CD4-positive, CD25-positive, alpha-beta regulatory T cell (primary cell): Measurements from ENCODE around the gene CRISPLD2. TPM values are rescaled to one million over a fixed set of nuclear protein-coding genes. Genes with fewer than 3 reads are reported as not detected.

Experiments
- ATAC-seq, 2 donors: fragments of 150-1000 bp; cut with Tn5 transposase; one replicate each; pipeline ENCODE4 v1.10.0; 2021; ENCODE audit warnings: low read depth in 2 of 2, moderate number of reproducible peaks in 2 of 2, moderate library complexity in 1 of 2
- DNase-seq, 3 donors: peaks; one replicate each; pipeline versions ENCODE4 v3.0.0 to v3.0.0-alpha.2; 2012 to 2022; ENCODE audit warnings: mixed read lengths in 1 of 3
- H3K27ac ChIP-seq: one replicate; pipeline ENCODE4 v1.7.0; 2013; ENCODE audit warnings: mild to moderate bottlenecking, low read length; ENCODE audit not compliant: insufficient read depth, poor library complexity, severe bottlenecking
- H3K27me3 ChIP-seq: one replicate; pipeline ENCODE4 v1.7.0; 2013; ENCODE audit warnings: low read length; ENCODE audit not compliant: control insufficient read depth, insufficient read depth
- H3K36me3 ChIP-seq: one replicate; pipeline ENCODE4 v1.7.0; 2013; ENCODE audit warnings: mild to moderate bottlenecking, low read length, moderate library complexity; ENCODE audit not compliant: control insufficient read depth, insufficient read depth
- H3K4me1 ChIP-seq: 2 replicates; pipeline ENCODE4 v1.7.0; 2013; ENCODE audit warnings: mild to moderate bottlenecking, low read length; ENCODE audit not compliant: insufficient read depth, control insufficient read depth, poor library complexity, severe bottlenecking
- H3K4me3 ChIP-seq: one replicate; pipeline ENCODE4 v1.7.0; 2013; ENCODE audit warnings: low read depth, mild to moderate bottlenecking, low read length, moderate library complexity
- H3K9me3 ChIP-seq, 2 experiments: 1 replicate in 1 of 2; 2 replicates in 1 of 2; pipeline ENCODE4 v1.7.0; 2013; ENCODE audit warnings: low read length in 2 of 2, mild to moderate bottlenecking in 1 of 2, moderate library complexity in 1 of 2; ENCODE audit not compliant: control insufficient read depth in 2 of 2
- H3K27ac Mint-ChIP-seq, 3 donors: one replicate each; pipeline ENCODE4 v1.8.0; 2020 to 2022; ENCODE audit warnings: mild to moderate bottlenecking in 3 of 3, mixed read lengths in 3 of 3, moderate library complexity in 2 of 3
- H3K27me3 Mint-ChIP-seq: one replicate; pipeline ENCODE4 v1.8.0; 2022; ENCODE audit warnings: mild to moderate bottlenecking, mixed read lengths
- H3K36me3 Mint-ChIP-seq: one replicate; pipeline ENCODE4 v1.8.0; 2020; ENCODE audit warnings: mixed read lengths
- H3K4me1 Mint-ChIP-seq, 4 donors: one replicate each; pipeline ENCODE4 v1.8.0; 2020 to 2022; ENCODE audit warnings: mixed read lengths in 4 of 4, mild to moderate bottlenecking in 1 of 4
- H3K4me3 Mint-ChIP-seq, 4 donors: one replicate each; pipeline ENCODE4 v1.8.0; 2020 to 2022; ENCODE audit warnings: mild to moderate bottlenecking in 4 of 4, mixed read lengths in 4 of 4, moderate library complexity in 3 of 4
- H3K9me3 Mint-ChIP-seq, 7 donors: one replicate each; pipeline ENCODE4 v1.8.0; 2020 to 2022; ENCODE audit warnings: mixed read lengths in 7 of 7, mild to moderate bottlenecking in 3 of 7, moderate library complexity in 2 of 7
- polyA plus RNA-seq, 4 donors: library from polyadenylated mRNA; unstranded; fragments of 300-500 nt; fragmentation: Illumina TruSeq; gene quantifications; one replicate each; pipeline ENCODE4 v1.2.3, GENCODE V29; 2021
- total RNA-seq: library from RNA; stranded (reverse); gene quantifications from one replicate; pipeline ENCODE4 v1.2.3, GENCODE V29; 2022

CRISPLD2 gene
- total and polyA plus RNA-seq, 5 donors from 2014 or later: 0.16 to 0.54 (median 0.30) TPM; not detected in 2

GRCh38 chr16:84924331-84925091 lies 104.7 kb downstream of the CRISPLD2 start:
- Histone ChIP-seq H3K27ac (no peak overlapping the region), H3K4me3 (no peak overlapping the region), H3K27me3 (no peaks in the 10 kb centered on the region), H3K9me3 (no peaks in the 10 kb centered on the region), H3K4me1 (no peaks in the 10 kb centered on the region), H3K36me3 (no peaks in the 10 kb centered on the region)
- no peaks in the 10 kb centered on the region for H3K36me3 Mint-ChIP-seq
- no peaks in the 10 kb centered on the region for H3K9me3 Mint-ChIP-seq
- ATAC-seq: no peak
- no peak for DNase-seq
- H3K27ac Mint-ChIP-seq: no peak overlapping the region
- H3K4me3 Mint-ChIP-seq: no peak overlapping the region
- peaks cover 12% of the 10 kb centered on the region for H3K27me3 Mint-ChIP-seq
- no peaks in the 10 kb centered on the region for H3K4me1 Mint-ChIP-seq

GRCh38 chr16:84925092-84925772 lies 105.4 kb downstream of the CRISPLD2 start:
- Histone ChIP-seq H3K27me3 (no peaks in the 10 kb centered on the region), H3K4me1 (no peaks in the 10 kb centered on the region), H3K27ac (no peak overlapping the region), H3K9me3 (no peaks in the 10 kb centered on the region), H3K36me3 (no peaks in the 10 kb centered on the region), H3K4me3 (no peak overlapping the region)
- no peaks in the 10 kb centered on the region for H3K4me1 Mint-ChIP-seq
- H3K9me3 Mint-ChIP-seq: no peaks in the 10 kb centered on the region
- peak; percentile 39 to 52 (median 49) for DNase-seq
- no peak overlapping the region for H3K27ac Mint-ChIP-seq
- no peaks in the 10 kb centered on the region for H3K36me3 Mint-ChIP-seq
- peak in 1 of 2 donors; percentile 44 for ATAC-seq
- H3K27me3 Mint-ChIP-seq: peaks cover 12% of the 10 kb centered on the region
- H3K4me3 Mint-ChIP-seq: no peak overlapping the region

- Histone ChIP-seq H3K4me3 (no peak overlapping the region), H3K4me1 (no peaks in the 10 kb centered on the region), H3K9me3 (no peaks in the 10 kb centered on the region), H3K27ac (no peak overlapping the region), H3K27me3 (no peaks in the 10 kb centered on the region), H3K36me3 (no peaks in the 10 kb centered on the region)
- Mint-ChIP-seq H3K36me3 (no peaks in the 10 kb centered on the region), H3K4me3 (no peak overlapping the region), H3K4me1 (no peaks in the 10 kb centered on the region), H3K27ac (no peak overlapping the region), H3K27me3 (peaks cover 8% of the 10 kb centered on the region), H3K9me3 (no peaks in the 10 kb centered on the region)
- DNase-seq: no peak
- ATAC-seq: no peak
Measured at GRCh38 chr16:84925773-84926372, 106.1 kb downstream of the CRISPLD2 start.

GRCh38 chr16:84926462-84926861 lies 106.7 kb downstream of the CRISPLD2 start:
- H3K27me3 ChIP-seq: no peaks in the 10 kb centered on the region
- DNase-seq (no peak), ATAC-seq (no peak)
- no peaks in the 10 kb centered on the region for H3K9me3 ChIP-seq
- no peaks in the 10 kb centered on the region for H3K9me3 Mint-ChIP-seq
- no peaks in the 10 kb centered on the region for H3K36me3 ChIP-seq
- no peak overlapping the region for H3K4me3 ChIP-seq
- H3K27ac ChIP-seq: no peak overlapping the region
- H3K4me1 Mint-ChIP-seq: no peaks in the 10 kb centered on the region
- peaks cover 6% of the 10 kb centered on the region for H3K27me3 Mint-ChIP-seq
- no peaks in the 10 kb centered on the region for H3K36me3 Mint-ChIP-seq
- no peak overlapping the region for H3K4me3 Mint-ChIP-seq
- no peak overlapping the region for H3K27ac Mint-ChIP-seq
- no peaks in the 10 kb centered on the region for H3K4me1 ChIP-seq

GRCh38 chr16:84927621-84928591 lies 108.1 kb downstream of the CRISPLD2 start:
- Histone ChIP-seq H3K9me3 (no peaks in the 10 kb centered on the region), H3K27me3 (no peaks in the 10 kb centered on the region), H3K4me1 (no peaks in the 10 kb centered on the region), H3K27ac (no peak overlapping the region), H3K4me3 (no peak overlapping the region), H3K36me3 (no peaks in the 10 kb centered on the region)
- Mint-ChIP-seq H3K4me1 (no peaks in the 10 kb centered on the region), H3K27ac (no peak overlapping the region), H3K4me3 (no peak overlapping the region), H3K36me3 (no peaks in the 10 kb centered on the region), H3K27me3 (peaks cover 6% of the 10 kb centered on the region), H3K9me3 (no peaks in the 10 kb centered on the region)
- no peak for DNase-seq
- no peak for ATAC-seq

GRCh38 chr16:84928679-84929420 lies 109.1 kb downstream of the CRISPLD2 start:
- ATAC-seq (no peak), DNase-seq (no peak)
- Mint-ChIP-seq H3K36me3 (no peaks in the 10 kb centered on the region), H3K4me3 (no peak overlapping the region), H3K27me3 (peaks cover 6% of the 10 kb centered on the region), H3K9me3 (no peaks in the 10 kb centered on the region), H3K27ac (no peak overlapping the region), H3K4me1 (no peaks in the 10 kb centered on the region)
- H3K4me3 ChIP-seq: no peak overlapping the region
- no peaks in the 10 kb centered on the region for H3K27me3 ChIP-seq
- H3K27ac ChIP-seq: no peak overlapping the region
- H3K4me1 ChIP-seq: no peaks in the 10 kb centered on the region
- H3K36me3 ChIP-seq: no peaks in the 10 kb centered on the region
- H3K9me3 ChIP-seq: no peaks in the 10 kb centered on the region
